Measurements from ENCODE around the gene MTMR3.
A peak's percentile ranks its signal among the peaks of the same experiment; 100 is the strongest.

MTMR3 gene

DNA sequence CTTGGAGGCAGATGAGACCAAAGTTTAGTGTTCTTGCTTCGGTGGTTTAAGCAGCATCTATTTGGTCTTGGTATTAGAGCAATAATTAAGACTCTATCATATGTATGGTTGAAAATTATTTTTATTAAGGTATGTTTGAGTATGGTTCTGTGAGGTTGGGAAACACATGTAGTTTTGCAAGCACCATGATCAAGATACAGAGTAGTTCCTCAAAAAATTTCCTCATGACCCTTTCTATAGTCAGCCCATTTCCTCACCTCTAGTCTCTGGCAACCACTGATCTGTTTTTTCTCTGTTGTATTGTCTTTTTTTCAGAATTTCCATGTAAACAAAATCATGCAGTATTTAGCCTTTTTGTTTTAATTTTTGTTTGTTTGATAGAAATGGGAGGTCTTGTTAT, 18.4 kb downstream of the MTMR3 start:
- H3K4me3 ChIP-seq (ENCODE audit: low read length) = no peak overlapping the region
- H3K9me3 ChIP-seq (ENCODE audit: insufficient read depth, low read depth, low read length) = no peaks in the 10 kb centered on the region
- no peak overlapping the region for H3K9ac ChIP-seq (ENCODE audit: low read depth, low read length)
- no peaks in the 10 kb centered on the region for H3K36me3 ChIP-seq (ENCODE audit: insufficient read depth, low read depth, low read length)
- H3K27me3 ChIP-seq (ENCODE audit: insufficient read depth, low read length) = no peaks in the 10 kb centered on the region
- H3K27ac ChIP-seq (ENCODE audit: low read length) = no peak overlapping the region
- H3K4me1 ChIP-seq (ENCODE audit: insufficient read depth, low read length) = no peaks in the 10 kb centered on the region

DNA sequence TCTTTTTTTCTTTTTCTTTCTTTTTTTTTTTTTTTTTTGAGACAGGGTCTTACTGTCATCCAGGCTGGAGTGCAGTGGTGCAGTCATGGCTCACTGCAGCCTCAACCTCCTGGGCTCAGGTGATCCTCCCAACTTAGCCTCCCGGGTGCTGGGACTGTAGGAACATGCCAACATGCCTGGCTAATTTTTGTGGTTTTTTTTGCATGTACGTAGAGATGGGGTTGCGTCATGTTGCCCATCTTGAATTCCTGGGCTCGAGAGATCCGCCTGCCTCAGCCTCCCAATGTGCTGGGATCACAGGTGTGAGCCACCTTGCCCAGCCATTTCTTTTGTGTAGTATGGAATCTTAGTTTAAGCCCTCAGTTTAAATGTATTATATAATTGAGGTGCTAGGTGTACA, 20.4 kb downstream of the MTMR3 start:
- no peaks in the 10 kb centered on the region for H3K36me3 ChIP-seq (ENCODE audit: insufficient read depth, low read depth, low read length)
- H3K4me3 ChIP-seq (ENCODE audit: low read length) = no peak overlapping the region
- peaks cover 11% of the 10 kb centered on the region for H3K4me1 ChIP-seq (ENCODE audit: insufficient read depth, low read length)

DNA sequence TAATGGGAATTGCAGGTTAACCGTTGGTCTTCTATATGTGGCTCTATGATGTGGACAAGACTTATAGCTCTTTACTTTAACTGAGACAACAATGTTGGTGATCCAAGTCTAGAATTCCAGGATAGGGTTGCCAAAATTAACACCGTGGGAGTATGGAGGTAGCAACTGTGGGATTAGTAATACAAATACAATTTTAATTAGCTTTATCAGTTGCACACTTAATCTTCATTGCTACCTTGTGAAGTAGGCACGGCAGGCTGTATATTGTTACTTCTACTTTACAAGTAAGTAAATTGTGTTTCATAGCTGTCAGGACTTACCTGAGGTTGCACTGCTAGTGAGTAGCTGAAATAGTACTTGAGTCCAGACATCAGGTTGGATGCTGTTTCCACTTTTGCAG, 21.0 kb downstream of the MTMR3 start:
- Histone ChIP-seq H3K27ac (ENCODE audit: low read length) (no peak overlapping the region), H3K9me3 (ENCODE audit: insufficient read depth, low read depth, low read length) (no peaks in the 10 kb centered on the region), H3K9ac (ENCODE audit: low read depth, low read length) (no peak overlapping the region), H3K4me3 (ENCODE audit: low read length) (no peak overlapping the region), H3K36me3 (ENCODE audit: insufficient read depth, low read depth, low read length) (no peaks in the 10 kb centered on the region), H3K27me3 (ENCODE audit: insufficient read depth, low read length) (no peaks in the 10 kb centered on the region), H3K4me1 (ENCODE audit: insufficient read depth, low read length) (peaks cover 11% of the 10 kb centered on the region)

More for the DNA sequence above, 20.4 kb downstream of the MTMR3 start:
- no peak overlapping the region for H3K27ac ChIP-seq (ENCODE audit: low read length)
- no peaks in the 10 kb centered on the region for H3K9me3 ChIP-seq (ENCODE audit: insufficient read depth, low read depth, low read length)
- H3K27me3 ChIP-seq (ENCODE audit: insufficient read depth, low read length) = no peaks in the 10 kb centered on the region
- no peak overlapping the region for H3K9ac ChIP-seq (ENCODE audit: low read depth, low read length)

DNA sequence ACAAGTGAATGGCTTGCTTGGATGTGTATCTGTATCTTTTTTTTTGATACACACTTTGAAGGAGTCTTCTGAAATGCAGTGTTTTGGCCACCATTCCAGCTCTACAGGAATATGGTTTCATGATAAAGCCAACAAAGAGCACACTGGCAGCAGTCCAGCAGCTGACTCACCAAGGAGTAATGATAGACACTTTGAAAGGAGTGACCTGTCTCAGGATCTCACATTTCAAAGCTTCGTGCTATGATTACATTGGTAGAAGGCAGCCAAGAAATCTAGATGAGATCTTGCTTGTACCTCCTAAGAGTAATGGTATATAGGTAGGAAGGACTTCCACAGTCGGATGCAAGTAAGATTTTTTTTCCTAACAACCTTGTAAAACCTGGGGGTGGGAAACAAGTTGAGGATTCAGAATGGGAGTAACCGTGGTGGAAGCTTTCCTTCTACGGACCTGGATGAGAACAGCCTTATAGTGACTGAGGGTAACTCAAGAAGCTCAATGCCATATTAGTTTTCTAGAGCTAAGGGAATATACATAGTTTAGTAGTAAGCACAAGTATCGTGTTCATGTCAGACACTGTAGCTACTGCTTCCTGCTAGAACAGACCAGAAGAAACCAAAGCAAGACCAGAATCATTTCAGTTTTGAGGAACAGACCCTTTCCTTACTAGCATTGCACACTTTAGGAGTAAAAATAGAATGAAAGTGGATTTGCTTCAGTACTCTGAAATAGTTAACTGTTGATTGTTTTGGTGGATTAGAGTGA, 25.0 kb downstream of the MTMR3 start:
- no peaks in the 10 kb centered on the region for H3K9me3 ChIP-seq (ENCODE audit: insufficient read depth, low read depth, low read length)
- H3K4me1 ChIP-seq (ENCODE audit: insufficient read depth, low read length) = peaks cover 17% of the 10 kb centered on the region
- H3K27ac ChIP-seq (ENCODE audit: low read length) = no peak overlapping the region
- no peaks in the 10 kb centered on the region for H3K36me3 ChIP-seq (ENCODE audit: insufficient read depth, low read depth, low read length)
- no peak overlapping the region for H3K4me3 ChIP-seq (ENCODE audit: low read length)
- no peak overlapping the region for H3K9ac ChIP-seq (ENCODE audit: low read depth, low read length)
- H3K27me3 ChIP-seq (ENCODE audit: insufficient read depth, low read length) = no peaks in the 10 kb centered on the region

GRCh38 chr22:29912141-29912540, 29.2 kb downstream of the MTMR3 start:
- H3K9ac ChIP-seq (ENCODE audit: low read depth, low read length) = no peak overlapping the region
- H3K36me3 ChIP-seq (ENCODE audit: insufficient read depth, low read depth, low read length) = no peaks in the 10 kb centered on the region
- H3K27ac ChIP-seq (ENCODE audit: low read length) = no peak overlapping the region
- H3K4me1 ChIP-seq (ENCODE audit: insufficient read depth, low read length) = peaks cover 49% of the 10 kb centered on the region
- H3K4me3 ChIP-seq (ENCODE audit: low read length) = no peak overlapping the region
- H3K9me3 ChIP-seq (ENCODE audit: insufficient read depth, low read depth, low read length) = no peaks in the 10 kb centered on the region
- H3K27me3 ChIP-seq (ENCODE audit: insufficient read depth, low read length) = no peaks in the 10 kb centered on the region

- Histone ChIP-seq H3K4me3 (ENCODE audit: low read length) (0 out of 2 replicates have a peak overlapping the region, but pooled peaks have one; percentile 31), H3K27me3 (ENCODE audit: insufficient read depth, low read length) (no peaks in the 10 kb centered on the region), H3K27ac (ENCODE audit: low read length) (no peak overlapping the region), H3K9me3 (ENCODE audit: insufficient read depth, low read depth, low read length) (no peaks in the 10 kb centered on the region), H3K4me1 (ENCODE audit: insufficient read depth, low read length) (peaks cover 49% of the 10 kb centered on the region), H3K9ac (ENCODE audit: low read depth, low read length) (no peak overlapping the region; the same call in 1 of the 2 replicates), H3K36me3 (ENCODE audit: insufficient read depth, low read depth, low read length) (no peaks in the 10 kb centered on the region)
Measured at GRCh38 chr22:29912605-29913398, 29.8 kb downstream of the MTMR3 start.

GRCh38 chr22:29914165-29914564, 31.2 kb downstream of the MTMR3 start:
- peak overlapping the region; percentile 19; the same call in 1 of the 2 replicates for H3K9ac ChIP-seq (ENCODE audit: low read depth, low read length)
- no peaks in the 10 kb centered on the region for H3K36me3 ChIP-seq (ENCODE audit: insufficient read depth, low read depth, low read length)
- H3K9me3 ChIP-seq (ENCODE audit: insufficient read depth, low read depth, low read length) = no peaks in the 10 kb centered on the region
- H3K4me1 ChIP-seq (ENCODE audit: insufficient read depth, low read length) = peaks cover 50% of the 10 kb centered on the region
- no peaks in the 10 kb centered on the region for H3K27me3 ChIP-seq (ENCODE audit: insufficient read depth, low read length)
- H3K4me3 ChIP-seq (ENCODE audit: low read length) = peak overlapping the region; percentile 31
- H3K27ac ChIP-seq (ENCODE audit: low read length) = no peak overlapping the region

DNA sequence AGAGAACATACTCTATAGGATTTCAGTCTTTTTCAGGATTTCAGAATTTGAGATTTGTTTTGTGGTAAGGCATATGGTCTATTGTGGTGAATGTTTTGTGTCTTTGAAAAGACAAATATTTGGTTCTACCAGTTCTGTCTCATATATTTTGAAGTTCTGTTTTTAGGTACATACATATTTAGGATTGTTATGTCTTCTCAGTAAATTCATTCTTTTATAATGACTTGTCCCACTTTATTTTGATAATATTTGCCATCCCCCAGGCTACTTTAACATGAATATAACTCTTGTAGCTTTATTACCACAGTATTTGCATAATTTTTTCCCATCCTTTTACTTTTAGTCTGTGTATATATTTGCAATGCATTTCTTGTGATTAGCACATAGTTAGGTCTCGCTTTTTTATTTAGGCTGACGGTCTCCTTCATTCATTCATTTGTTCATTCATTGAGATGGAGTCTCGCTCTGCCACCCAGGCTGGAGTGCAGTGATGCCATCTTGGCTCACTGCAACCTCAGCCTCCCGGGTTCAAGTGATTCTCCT, 32.1 kb downstream of the MTMR3 start:
- Histone ChIP-seq H3K36me3 (ENCODE audit: insufficient read depth, low read depth, low read length) (no peaks in the 10 kb centered on the region), H3K4me3 (ENCODE audit: low read length) (peak overlapping the region; percentile 31; the same call in 1 of the 2 replicates), H3K4me1 (ENCODE audit: insufficient read depth, low read length) (peaks cover 50% of the 10 kb centered on the region), H3K27ac (ENCODE audit: low read length) (no peak overlapping the region), H3K27me3 (ENCODE audit: insufficient read depth, low read length) (no peaks in the 10 kb centered on the region), H3K9me3 (ENCODE audit: insufficient read depth, low read depth, low read length) (no peaks in the 10 kb centered on the region), H3K9ac (ENCODE audit: low read depth, low read length) (no peak overlapping the region)

DNA sequence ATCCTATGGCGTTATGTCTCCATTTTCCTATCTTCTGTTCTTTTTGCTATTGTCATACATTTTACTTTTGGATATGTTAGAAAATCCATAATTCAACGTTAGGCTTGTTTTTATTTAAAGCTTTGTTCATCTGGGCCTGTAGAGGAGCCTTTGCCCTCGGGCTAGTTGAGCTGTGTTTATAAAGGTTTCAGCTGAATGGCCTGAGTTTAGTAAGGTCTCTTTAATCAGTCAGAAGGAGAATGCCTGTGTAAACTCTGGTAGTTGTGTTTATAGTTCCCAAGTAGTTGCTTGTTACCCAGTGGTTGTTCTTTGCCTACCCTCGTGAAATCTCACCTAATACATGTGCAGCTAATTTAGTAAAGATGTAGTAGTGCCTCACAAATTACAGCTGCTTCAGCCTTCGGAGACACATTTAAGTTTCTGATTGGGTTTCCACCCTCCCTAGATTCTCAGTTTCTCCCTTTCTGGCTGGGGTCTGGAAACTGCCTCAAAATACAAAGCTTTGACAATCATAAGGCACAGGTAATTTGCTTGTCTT, 33.1 kb downstream of the MTMR3 start:
- peaks cover 50% of the 10 kb centered on the region for H3K4me1 ChIP-seq (ENCODE audit: insufficient read depth, low read length)
- no peak overlapping the region for H3K27ac ChIP-seq (ENCODE audit: low read length)
- no peak overlapping the region for H3K9ac ChIP-seq (ENCODE audit: low read depth, low read length)
- no peaks in the 10 kb centered on the region for H3K27me3 ChIP-seq (ENCODE audit: insufficient read depth, low read length)
- H3K9me3 ChIP-seq (ENCODE audit: insufficient read depth, low read depth, low read length) = no peaks in the 10 kb centered on the region
- no peaks in the 10 kb centered on the region for H3K36me3 ChIP-seq (ENCODE audit: insufficient read depth, low read depth, low read length)
- peak overlapping the region; percentile 33; the same call in 1 of the 2 replicates for H3K4me3 ChIP-seq (ENCODE audit: low read length)

DNA sequence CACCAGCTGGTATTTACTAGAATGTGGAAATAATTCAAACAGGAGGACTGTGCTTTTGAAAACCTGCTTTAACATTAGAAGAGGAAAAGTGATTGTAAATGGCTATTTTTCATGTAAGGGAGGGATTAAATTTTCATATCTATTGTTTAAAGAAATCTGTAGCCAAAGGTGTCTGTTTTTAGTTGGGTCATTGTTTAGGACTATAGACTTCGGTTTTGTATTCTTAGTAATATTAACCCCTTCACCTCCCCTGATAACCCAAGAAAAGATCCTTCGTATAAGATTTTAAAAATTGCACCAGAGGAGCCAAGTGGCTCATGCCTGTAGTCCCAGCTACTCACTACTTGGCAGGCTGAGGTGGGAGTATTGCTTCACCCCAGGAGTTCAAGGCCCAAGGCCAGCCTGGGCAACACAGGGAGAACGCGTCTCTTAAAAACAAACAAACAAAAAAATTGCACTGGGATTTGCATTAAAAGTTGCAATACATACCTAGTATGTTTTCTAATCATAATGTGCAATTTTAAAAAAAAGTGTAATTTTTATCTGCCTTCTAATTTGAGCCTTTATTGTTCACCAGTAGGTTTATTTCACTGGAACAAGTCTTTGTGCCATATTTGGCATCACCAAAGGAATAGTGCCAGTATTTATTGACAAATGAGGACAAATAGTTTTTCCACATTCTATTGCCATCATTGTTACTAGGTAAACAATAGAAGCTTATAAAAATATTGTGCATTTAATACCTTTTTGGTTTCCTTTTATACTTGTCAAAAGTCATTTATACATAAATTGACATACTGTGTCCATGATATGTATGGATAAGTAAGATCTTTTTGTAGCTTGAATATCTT, 34.3 kb downstream of the MTMR3 start:
- no peaks in the 10 kb centered on the region for H3K36me3 ChIP-seq (ENCODE audit: insufficient read depth, low read depth, low read length)
- H3K9me3 ChIP-seq (ENCODE audit: insufficient read depth, low read depth, low read length) = no peaks in the 10 kb centered on the region
- H3K27me3 ChIP-seq (ENCODE audit: insufficient read depth, low read length) = no peaks in the 10 kb centered on the region
- no peak overlapping the region for H3K4me3 ChIP-seq (ENCODE audit: low read length)
- no peak overlapping the region; the same call in 1 of the 2 replicates for H3K9ac ChIP-seq (ENCODE audit: low read depth, low read length)
- H3K27ac ChIP-seq (ENCODE audit: low read length) = no peak overlapping the region
- peaks cover 50% of the 10 kb centered on the region for H3K4me1 ChIP-seq (ENCODE audit: insufficient read depth, low read length)

DNA sequence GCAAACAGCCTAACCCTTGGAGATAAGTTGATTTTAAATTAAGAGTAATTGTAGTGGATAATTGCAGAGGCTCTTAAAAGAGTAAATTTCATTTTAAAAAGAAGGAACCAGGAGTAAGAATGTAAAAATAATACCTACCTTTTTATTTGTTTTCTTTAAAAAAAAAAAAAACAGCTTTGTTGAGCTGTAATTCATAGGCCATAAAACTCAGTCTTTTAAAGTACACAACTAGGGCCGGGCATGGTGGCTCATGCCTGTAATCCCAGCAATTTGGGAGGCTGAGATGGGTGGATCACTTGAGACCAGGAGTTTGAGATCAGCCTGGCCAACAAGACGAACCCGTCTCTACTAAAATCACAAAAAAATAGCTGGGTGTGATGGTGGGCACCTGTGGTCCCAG, 42.4 kb downstream of the MTMR3 start:
- Histone ChIP-seq H3K9ac (ENCODE audit: low read depth, low read length) (no peak overlapping the region), H3K4me1 (ENCODE audit: insufficient read depth, low read length) (0 out of 2 replicates have a peak, but pooled peaks cover 4% of the 10 kb centered on the region)

More for the DNA sequence above, 42.4 kb downstream of the MTMR3 start:
- H3K9me3 ChIP-seq (ENCODE audit: insufficient read depth, low read depth, low read length) = no peaks in the 10 kb centered on the region
- H3K4me3 ChIP-seq (ENCODE audit: low read length) = no peak overlapping the region
- no peaks in the 10 kb centered on the region for H3K27me3 ChIP-seq (ENCODE audit: insufficient read depth, low read length)
- H3K27ac ChIP-seq (ENCODE audit: low read length) = no peak overlapping the region
- H3K36me3 ChIP-seq (ENCODE audit: insufficient read depth, low read depth, low read length) = no peaks in the 10 kb centered on the region
